Rectal smooth muscle tissue (tissue), 1 donor: ENCODE results near the gene NFAM1.

Source experiments
- H3K27ac ChIP-seq: one replicate; pipeline ENCODE4 v1.7.0; 2013; ENCODE audit warnings: low read depth, low read length, inconsistent platforms
- H3K27me3 ChIP-seq: one replicate; pipeline ENCODE4 v1.7.0; 2013; ENCODE audit warnings: low read length; ENCODE audit not compliant: control insufficient read depth, insufficient read depth
- H3K36me3 ChIP-seq: one replicate; pipeline ENCODE4 v1.7.0; 2013; ENCODE audit warnings: low read length; ENCODE audit not compliant: control insufficient read depth, insufficient read depth
- H3K4me1 ChIP-seq: one replicate; pipeline ENCODE4 v1.7.0; 2013; ENCODE audit warnings: low read length; ENCODE audit not compliant: control insufficient read depth, insufficient read depth
- H3K4me3 ChIP-seq: one replicate; pipeline ENCODE4 v1.7.0; 2013; ENCODE audit warnings: low read length
- H3K9ac ChIP-seq: one replicate; pipeline ENCODE4 v1.7.0; 2013; ENCODE audit warnings: low read length

The NFAM1 gene

DNA sequence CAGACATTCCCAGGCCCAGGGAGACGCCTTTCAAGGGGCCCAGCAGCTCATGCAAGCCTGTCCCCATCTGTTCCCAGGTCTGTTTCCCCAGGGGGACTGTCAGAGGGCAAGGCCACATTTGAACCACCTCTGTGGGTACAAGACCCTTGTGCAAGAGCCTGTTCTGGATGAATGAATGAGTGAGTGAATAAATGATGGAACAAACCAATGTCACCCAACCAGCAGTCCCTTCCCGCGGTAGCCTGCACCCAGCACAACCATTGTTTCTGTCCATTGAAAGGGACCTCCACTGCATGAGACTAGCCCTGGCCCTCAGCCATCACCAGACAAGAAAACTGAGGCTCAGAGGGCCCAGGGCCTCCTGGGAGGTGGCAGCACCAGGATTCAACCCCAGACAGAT lies 92.1 kb downstream of the NFAM1 start:
- Histone ChIP-seq H3K27me3 (no peaks in the 10 kb centered on the region), H3K27ac (no peak overlapping the region), H3K36me3 (no peaks in the 10 kb centered on the region), H3K4me1 (peaks cover 5% of the 10 kb centered on the region), H3K4me3 (no peak overlapping the region), H3K9ac (no peak overlapping the region)

DNA sequence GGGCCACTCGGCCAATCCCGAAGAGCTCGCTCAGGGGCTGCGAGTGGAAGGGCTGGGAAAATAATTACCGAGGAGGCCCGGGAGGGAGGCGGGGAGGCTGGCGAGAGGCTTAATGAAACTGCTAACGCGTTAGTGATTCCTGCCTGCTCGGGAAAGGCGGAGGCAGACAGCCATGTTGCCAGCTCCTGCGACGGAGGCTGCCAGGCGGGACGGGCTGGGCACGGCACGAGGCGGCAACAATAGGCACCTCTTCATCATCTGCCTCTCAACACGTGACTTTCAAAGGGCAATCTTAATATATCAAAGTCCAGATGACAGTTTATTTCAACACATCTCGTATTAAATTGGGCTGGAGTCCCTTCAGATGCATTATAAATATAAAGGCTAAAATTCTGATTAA lies 93.7 kb downstream of the NFAM1 start:
- Histone ChIP-seq H3K36me3 (no peaks in the 10 kb centered on the region), H3K27ac (no peak overlapping the region), H3K4me3 (no peak overlapping the region), H3K9ac (no peak overlapping the region), H3K27me3 (no peaks in the 10 kb centered on the region), H3K4me1 (peaks cover 3% of the 10 kb centered on the region)

- Histone ChIP-seq H3K4me3 (no peak overlapping the region), H3K36me3 (no peaks in the 10 kb centered on the region), H3K4me1 (peaks cover 3% of the 10 kb centered on the region), H3K9ac (no peak overlapping the region), H3K27me3 (no peaks in the 10 kb centered on the region), H3K27ac (no peak overlapping the region)
These were observed 94.8 kb downstream of the NFAM1 start for GRCh38 chr22:42337356-42337755.

- H3K4me1 ChIP-seq, result peaks cover 3% of the 10 kb centered on the region
- H3K9ac ChIP-seq, result no peak overlapping the region
- H3K4me3 ChIP-seq, result no peak overlapping the region
- H3K36me3 ChIP-seq, result no peaks in the 10 kb centered on the region
- H3K27me3 ChIP-seq, result no peaks in the 10 kb centered on the region
- no peak overlapping the region for H3K27ac ChIP-seq
These were observed 95.5 kb downstream of the NFAM1 start for GRCh38 chr22:42336527-42337227.

DNA sequence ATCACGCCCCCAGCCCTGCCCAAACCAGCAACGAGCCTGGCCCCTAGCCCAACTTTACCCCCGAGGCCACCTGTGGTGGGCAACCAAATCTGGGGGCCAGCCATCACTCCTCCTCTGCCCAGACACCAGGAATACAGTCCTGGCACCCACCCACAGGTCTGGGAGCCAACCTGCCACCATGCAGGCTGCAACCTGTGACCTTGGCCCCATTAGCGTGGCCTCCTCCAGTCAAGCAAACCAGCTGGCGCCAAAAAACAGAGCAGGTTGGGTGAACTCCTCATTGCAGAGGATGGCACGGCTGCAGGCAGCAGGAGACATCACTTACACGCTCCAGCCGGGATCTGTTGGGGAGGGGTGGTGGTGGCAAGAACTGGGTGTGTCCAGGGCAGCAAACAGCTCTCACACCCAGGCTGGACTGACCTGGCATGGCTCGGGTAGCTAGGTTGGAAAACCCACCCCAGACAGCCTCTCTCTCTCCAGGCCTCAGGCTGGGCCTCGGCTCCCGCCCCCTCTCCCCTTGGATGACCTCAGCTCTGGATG lies 96.3 kb downstream of the NFAM1 start:
- Histone ChIP-seq H3K4me3 (no peak overlapping the region), H3K27ac (no peak overlapping the region), H3K27me3 (no peaks in the 10 kb centered on the region), H3K36me3 (no peaks in the 10 kb centered on the region), H3K9ac (no peak overlapping the region), H3K4me1 (peaks cover under 1% of the 10 kb centered on the region)

DNA sequence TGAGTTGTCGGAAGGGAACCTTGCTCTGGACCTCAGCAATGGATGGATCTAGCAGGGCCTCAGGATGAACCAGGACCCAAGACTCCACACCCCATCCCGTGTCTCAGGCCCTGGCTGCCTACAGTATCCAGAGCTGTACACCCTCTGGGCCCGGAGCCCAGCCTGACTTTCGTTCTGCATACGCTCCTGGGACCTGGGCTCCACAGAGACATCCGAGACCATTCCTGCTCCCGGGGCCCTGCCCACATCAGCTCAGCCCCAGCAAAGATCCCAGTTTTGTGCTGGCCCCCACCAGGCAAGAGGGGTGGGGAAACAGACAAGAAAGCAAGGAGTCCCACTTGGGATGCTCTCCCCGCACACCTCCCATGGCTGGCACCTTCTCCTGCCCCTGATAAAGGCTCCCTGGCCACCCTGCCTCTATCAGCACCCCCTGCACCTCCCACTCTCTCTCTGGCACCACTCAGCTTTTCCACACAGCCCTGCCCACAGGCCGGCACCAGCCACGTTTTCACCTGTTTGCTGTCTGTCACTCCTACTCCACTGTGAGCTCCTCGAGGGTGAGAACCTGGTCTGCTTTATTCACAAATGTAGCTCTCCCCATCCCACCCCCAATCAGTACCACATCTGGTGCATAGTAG lies 97.2 kb downstream of the NFAM1 start:
- Histone ChIP-seq H3K4me3 (no peak overlapping the region), H3K27me3 (no peaks in the 10 kb centered on the region), H3K36me3 (no peaks in the 10 kb centered on the region), H3K4me1 (no peaks in the 10 kb centered on the region), H3K9ac (no peak overlapping the region), H3K27ac (no peak overlapping the region)

DNA sequence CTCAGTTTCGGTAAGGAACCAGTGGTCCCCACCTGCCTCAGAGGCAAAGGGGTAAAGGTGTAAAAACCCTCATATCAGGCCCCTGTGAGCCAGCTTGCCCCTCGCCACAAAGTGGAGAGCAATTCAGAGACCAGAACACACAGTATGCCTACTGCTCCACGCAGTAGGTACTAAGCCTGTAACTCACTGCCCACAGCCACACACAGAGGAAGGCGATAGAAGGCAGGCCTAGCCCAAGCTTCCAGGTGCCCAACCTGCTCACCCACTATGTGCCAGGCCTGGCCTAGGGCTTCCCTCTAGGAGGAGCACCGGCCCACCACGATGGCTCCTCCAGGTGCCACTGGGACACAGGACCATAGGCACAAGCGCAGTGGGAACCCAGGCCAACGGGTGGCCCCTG lies 98.7 kb downstream of the NFAM1 start:
- H3K36me3 ChIP-seq, result no peaks in the 10 kb centered on the region
- H3K27me3 ChIP-seq, result no peaks in the 10 kb centered on the region
- no peak overlapping the region for H3K27ac ChIP-seq
- H3K9ac ChIP-seq, result no peak overlapping the region
- H3K4me1 ChIP-seq, result no peaks in the 10 kb centered on the region
- no peak overlapping the region for H3K4me3 ChIP-seq

GRCh38 chr22:42332089-42332488 lies 100.1 kb downstream of the NFAM1 start:
- H3K36me3 ChIP-seq, result no peaks in the 10 kb centered on the region
- H3K4me1 ChIP-seq, result no peaks in the 10 kb centered on the region
- H3K4me3 ChIP-seq, result no peak overlapping the region
- H3K27me3 ChIP-seq, result no peaks in the 10 kb centered on the region
- H3K27ac ChIP-seq, result no peak overlapping the region
- no peak overlapping the region for H3K9ac ChIP-seq

- H3K27ac ChIP-seq, result no peak overlapping the region
- H3K36me3 ChIP-seq, result no peaks in the 10 kb centered on the region
- H3K27me3 ChIP-seq, result no peaks in the 10 kb centered on the region
- H3K9ac ChIP-seq, result no peak overlapping the region
- H3K4me3 ChIP-seq, result no peak overlapping the region
- H3K4me1 ChIP-seq, result peaks cover 3% of the 10 kb centered on the region
These were observed 101.2 kb downstream of the NFAM1 start for GRCh38 chr22:42331014-42331413.
